Measurements from ENCODE around the gene KCNMA1.

KCNMA1 gene

DNA sequence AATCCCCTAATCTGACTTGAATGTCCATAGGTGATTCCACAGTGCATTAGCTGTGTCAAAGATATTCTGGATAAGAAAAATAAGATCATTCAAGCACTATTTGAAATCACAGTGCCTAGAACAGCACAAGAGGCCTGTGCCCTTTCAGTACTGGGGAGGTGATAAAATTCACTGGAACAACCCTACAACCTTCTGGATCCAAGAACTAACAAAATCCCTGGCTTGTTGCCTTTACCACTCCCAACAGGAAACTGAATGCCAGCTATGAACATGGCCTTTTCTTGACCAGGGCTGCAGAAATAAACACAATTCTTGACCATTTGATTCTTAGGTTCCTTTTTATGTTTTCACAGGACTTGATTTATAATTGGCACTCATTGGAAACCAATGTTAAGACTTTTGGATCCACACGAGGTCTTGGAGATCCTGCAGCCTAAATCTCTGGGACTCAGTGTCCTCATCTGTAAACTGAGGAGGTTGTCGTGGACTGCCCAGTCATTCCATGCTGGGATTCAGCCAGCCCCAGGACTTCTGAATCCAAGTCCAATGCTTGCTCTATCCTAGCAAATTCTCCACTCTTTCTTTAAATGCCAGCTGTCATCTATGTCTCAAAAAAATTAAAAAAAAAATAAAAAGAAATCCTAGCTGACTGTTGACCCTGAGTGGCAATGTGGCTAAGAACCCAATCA lies 624.7 kb downstream of the KCNMA1 start:
- Histone ChIP-seq H3K9ac (no peak overlapping the region), H3K4me3 (no peak overlapping the region), H3K27ac (no peak overlapping the region), H3K36me3 (no peaks in the 10 kb centered on the region), H4K20me1 (no peaks in the 10 kb centered on the region), H3K4me1 (peaks cover 10% of the 10 kb centered on the region), H3K9me3 (no peaks in the 10 kb centered on the region), H3K27me3 (no peaks in the 10 kb centered on the region), H3K4me2 (no peak overlapping the region)
- TF ChIP-seq Cebpa-rat (IDR thresholded peaks at IDR 0.05): no peak

- Histone ChIP-seq H3K9me3 (no peaks in the 10 kb centered on the region), H3K4me3 (no peak overlapping the region), H3K27ac (no peak overlapping the region), H4K20me1 (no peaks in the 10 kb centered on the region), H3K4me2 (no peak overlapping the region), H3K36me3 (no peaks in the 10 kb centered on the region), H3K9ac (no peak overlapping the region), H3K27me3 (no peaks in the 10 kb centered on the region), H3K4me1 (peaks cover 10% of the 10 kb centered on the region)
- TF ChIP-seq Cebpa-rat (IDR thresholded peaks at IDR 0.05): no peak
Measured at GRCh38 chr10:77011874-77012811, 625.5 kb downstream of the KCNMA1 start.

DNA sequence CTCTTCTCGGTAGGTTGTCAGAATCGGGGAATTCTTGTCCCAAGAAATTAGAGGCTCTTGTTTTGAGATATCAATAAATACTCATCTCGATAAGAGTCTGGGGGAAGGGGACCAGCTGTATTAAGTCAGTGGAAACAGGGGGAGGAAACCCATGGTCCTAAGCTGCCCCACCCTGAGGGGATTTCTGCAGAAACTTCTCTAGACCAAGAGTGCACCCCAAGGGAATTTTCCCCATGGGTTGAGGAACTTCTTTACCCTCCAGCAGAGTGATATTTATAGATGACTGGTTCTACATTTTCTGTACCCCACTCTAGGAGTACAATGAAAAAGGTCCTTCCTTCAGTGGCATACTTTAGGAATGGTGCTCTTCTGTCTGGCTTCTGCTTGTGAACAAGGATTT lies 627.2 kb downstream of the KCNMA1 start:
- H3K27ac ChIP-seq: no peak overlapping the region
- H3K27me3 ChIP-seq: no peaks in the 10 kb centered on the region
- H3K4me3 ChIP-seq: no peak overlapping the region
- H3K36me3 ChIP-seq: no peaks in the 10 kb centered on the region
- H3K4me1 ChIP-seq: peaks cover 10% of the 10 kb centered on the region
- no peaks in the 10 kb centered on the region for H4K20me1 ChIP-seq
- H3K9ac ChIP-seq: no peak overlapping the region
- TF ChIP-seq Cebpa-rat (IDR thresholded peaks at IDR 0.05): no peak
- H3K9me3 ChIP-seq: no peaks in the 10 kb centered on the region
- H3K4me2 ChIP-seq: peak overlapping the region; percentile 59

GRCh38 chr10:77007834-77008233 lies 629.8 kb downstream of the KCNMA1 start:
- no peaks in the 10 kb centered on the region for H3K27me3 ChIP-seq
- TF ChIP-seq Cebpa-rat (IDR thresholded peaks at IDR 0.05): no peak
- peaks cover 10% of the 10 kb centered on the region for H3K4me1 ChIP-seq
- no peaks in the 10 kb centered on the region for H3K36me3 ChIP-seq
- H4K20me1 ChIP-seq: no peaks in the 10 kb centered on the region
- no peaks in the 10 kb centered on the region for H3K9me3 ChIP-seq
- no peak overlapping the region for H3K4me3 ChIP-seq
- H3K4me2 ChIP-seq: no peak overlapping the region
- no peak overlapping the region for H3K27ac ChIP-seq
- no peak overlapping the region for H3K9ac ChIP-seq

DNA sequence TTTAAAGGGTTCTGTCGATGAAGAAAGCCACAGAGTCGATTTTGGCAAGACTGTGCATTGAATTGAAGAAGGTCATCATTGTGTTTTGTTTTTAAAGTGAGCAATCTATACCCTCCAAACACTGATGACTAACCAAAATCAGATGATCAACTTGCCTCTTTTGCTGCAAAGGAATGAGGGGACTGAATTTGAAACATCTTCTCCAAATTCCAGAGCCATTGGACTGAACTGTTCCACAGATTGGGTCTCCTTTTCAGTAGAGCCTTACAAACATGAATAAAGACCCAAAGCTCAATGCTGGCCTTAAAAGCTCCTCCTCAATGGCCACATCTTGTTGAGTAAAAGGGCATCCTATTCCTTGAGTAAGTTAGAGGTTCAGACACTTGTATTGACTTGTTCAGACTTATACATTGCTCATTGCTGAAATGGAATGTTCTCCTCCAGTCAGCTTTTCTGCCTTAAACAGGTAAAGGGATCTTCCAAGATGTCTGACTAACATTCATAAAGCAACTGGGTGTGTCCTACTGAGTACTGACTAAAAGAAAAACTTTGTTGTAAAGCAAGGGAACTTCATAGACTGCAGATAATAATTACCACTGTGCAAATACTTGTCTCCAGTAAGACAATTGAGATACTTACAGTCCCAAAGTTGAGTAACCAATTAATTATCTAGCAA lies 630.6 kb downstream of the KCNMA1 start:
- no peaks in the 10 kb centered on the region for H3K9me3 ChIP-seq
- TF ChIP-seq Cebpa-rat (IDR thresholded peaks at IDR 0.05): no peak
- no peak overlapping the region for H3K27ac ChIP-seq

GRCh38 chr10:77005871-77006270 lies 631.7 kb downstream of the KCNMA1 start:
- Histone ChIP-seq H3K4me1 (peaks cover 10% of the 10 kb centered on the region), H3K4me2 (no peak overlapping the region), H4K20me1 (no peaks in the 10 kb centered on the region), H3K9ac (no peak overlapping the region), H3K27ac (no peak overlapping the region), H3K9me3 (no peaks in the 10 kb centered on the region), H3K36me3 (no peaks in the 10 kb centered on the region), H3K4me3 (no peak overlapping the region), H3K27me3 (no peaks in the 10 kb centered on the region)
- TF ChIP-seq Cebpa-rat (IDR thresholded peaks at IDR 0.05): no peak

More for the DNA sequence above, 630.6 kb downstream of the KCNMA1 start:
- no peak overlapping the region for H3K4me2 ChIP-seq
- H3K9ac ChIP-seq: no peak overlapping the region
- H4K20me1 ChIP-seq: no peaks in the 10 kb centered on the region
- no peaks in the 10 kb centered on the region for H3K36me3 ChIP-seq
- no peaks in the 10 kb centered on the region for H3K27me3 ChIP-seq
- H3K4me1 ChIP-seq: peaks cover 10% of the 10 kb centered on the region
- no peak overlapping the region for H3K4me3 ChIP-seq

GRCh38 chr10:77004917-77005564 lies 632.6 kb downstream of the KCNMA1 start:
- no peak overlapping the region for H3K4me3 ChIP-seq
- no peak for TF ChIP-seq Cebpa-rat (IDR thresholded peaks at IDR 0.05)
- no peaks in the 10 kb centered on the region for H3K27me3 ChIP-seq
- no peak overlapping the region for H3K27ac ChIP-seq
- H3K4me2 ChIP-seq: no peak overlapping the region
- H3K9me3 ChIP-seq: no peaks in the 10 kb centered on the region
- H3K4me1 ChIP-seq: peaks cover 2% of the 10 kb centered on the region
- no peaks in the 10 kb centered on the region for H4K20me1 ChIP-seq
- no peaks in the 10 kb centered on the region for H3K36me3 ChIP-seq
- H3K9ac ChIP-seq: no peak overlapping the region

DNA sequence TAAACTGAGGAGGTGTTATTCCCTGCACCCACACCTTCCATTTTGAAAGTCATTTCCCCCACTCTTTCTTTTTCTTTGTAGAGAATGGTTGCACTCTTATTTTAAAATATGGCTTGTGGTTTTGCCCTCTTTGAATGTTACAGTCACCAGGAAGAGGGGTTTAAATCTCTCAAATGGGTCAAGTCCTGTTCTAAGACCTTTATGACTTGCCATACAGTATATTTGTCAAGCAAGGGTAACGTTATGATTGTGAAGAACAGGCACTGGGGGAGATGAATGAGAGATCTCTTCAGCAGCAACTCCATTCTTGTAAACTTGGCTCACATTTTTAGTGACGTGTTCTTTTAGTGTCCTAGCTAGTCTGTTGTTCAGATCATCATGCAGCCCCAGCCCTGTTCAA lies 634.7 kb downstream of the KCNMA1 start:
- Histone ChIP-seq H3K4me1 (no peaks in the 10 kb centered on the region), H3K9ac (no peak overlapping the region), H3K27ac (no peak overlapping the region), H3K4me2 (no peak overlapping the region), H3K9me3 (no peaks in the 10 kb centered on the region), H3K36me3 (no peaks in the 10 kb centered on the region), H3K27me3 (no peaks in the 10 kb centered on the region), H3K4me3 (no peak overlapping the region), H4K20me1 (no peaks in the 10 kb centered on the region)
- no peak for TF ChIP-seq Cebpa-rat (IDR thresholded peaks at IDR 0.05)

DNA sequence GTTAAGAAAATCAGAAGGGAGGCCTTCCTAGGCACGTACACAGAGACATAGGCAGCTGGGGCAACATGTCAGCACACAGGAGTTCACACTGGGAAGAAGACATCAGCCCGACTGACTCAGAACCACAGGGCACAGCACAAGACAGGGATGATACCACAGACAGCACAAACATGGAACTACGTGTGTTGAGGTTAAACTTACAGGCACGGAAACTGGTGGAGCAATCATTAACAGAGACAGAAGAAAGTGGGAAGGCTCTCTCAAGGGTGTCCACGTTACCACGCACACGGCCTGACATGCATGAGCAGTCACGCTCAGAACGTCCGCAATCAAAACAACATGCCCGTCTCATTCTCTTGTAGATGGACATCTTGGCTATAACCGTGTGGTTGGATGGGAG lies 636.4 kb downstream of the KCNMA1 start:
- Histone ChIP-seq H3K4me2 (no peak overlapping the region), H4K20me1 (no peaks in the 10 kb centered on the region), H3K9ac (no peak overlapping the region), H3K4me1 (no peaks in the 10 kb centered on the region), H3K27ac (no peak overlapping the region), H3K9me3 (no peaks in the 10 kb centered on the region), H3K36me3 (no peaks in the 10 kb centered on the region), H3K27me3 (no peaks in the 10 kb centered on the region), H3K4me3 (no peak overlapping the region)
- TF ChIP-seq Cebpa-rat (IDR thresholded peaks at IDR 0.05): no peak
